ENCODE results near the gene DROSHA. TPM values are rescaled to one million over a fixed set of nuclear protein-coding genes. Genes with fewer than 3 reads are reported as not detected.

DROSHA gene
- total RNA-seq, 3 donors from 2014 or later, result 31.5 to 52.5 (median 50.8) TPM

- Histone ChIP-seq H3K9me3 (no peaks in the 10 kb centered on the region), H3K4me1 (no peaks in the 10 kb centered on the region), H3K4me3 (no peak overlapping the region), H3K36me3 (peaks cover 15% of the 10 kb centered on the region), H3K27me3 (no peaks in the 10 kb centered on the region), H3K27ac (no peak overlapping the region)
- no peak for DNase-seq (ENCODE audit: low spot score in 2 of 2)
- no peak for TF ChIP-seq CTCF (IDR thresholded peaks at IDR 0.05)
- TF ChIP-seq POLR2AphosphoS5 (IDR thresholded peaks at IDR 0.05), result no peak
- no peak for TF ChIP-seq POLR2A (IDR thresholded peaks at IDR 0.05)
- intact Hi-C loops (cut with DNase I; ENCODE audit: low total_unique reads), result no loop called here
Measured at GRCh38 chr5:31433229-31433628, 98.7 kb downstream of the DROSHA start.

DNA sequence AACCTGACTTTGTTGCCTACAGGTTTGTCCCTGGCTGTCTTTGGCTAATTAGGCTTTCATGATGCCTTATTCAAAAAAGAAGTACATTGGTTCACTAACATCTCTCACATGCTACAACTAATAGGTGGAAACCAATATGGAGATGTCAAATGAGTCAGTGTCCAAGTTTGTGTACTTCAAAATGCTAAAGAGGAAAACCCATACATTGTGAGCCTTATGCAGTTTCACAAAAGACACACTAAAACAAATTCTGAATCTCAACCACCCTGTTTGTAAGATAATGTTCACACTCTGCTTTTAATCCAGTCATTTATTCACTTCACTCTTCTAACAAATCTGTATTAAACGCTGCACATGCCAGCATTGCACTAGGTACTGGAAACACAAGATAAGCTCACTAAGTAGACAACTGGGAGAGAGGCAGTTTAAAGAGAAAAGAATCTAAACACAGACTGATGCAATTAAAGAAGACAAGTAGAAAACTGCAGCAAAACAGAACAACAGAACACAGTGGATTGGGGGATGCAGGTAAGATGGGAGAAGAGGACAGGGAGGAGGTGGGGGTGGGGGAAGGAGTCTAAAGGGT, 104.1 kb downstream of the DROSHA start:
- DNase-seq (ENCODE audit: low spot score in 2 of 2), result no peak
- Histone ChIP-seq H3K36me3 (no peaks in the 10 kb centered on the region), H3K27me3 (no peaks in the 10 kb centered on the region), H3K4me3 (no peak overlapping the region), H3K4me1 (no peaks in the 10 kb centered on the region), H3K27ac (no peak overlapping the region), H3K9me3 (no peaks in the 10 kb centered on the region)
- intact Hi-C loops (cut with DNase I; ENCODE audit: low total_unique reads), result no loop called here
- no peak for TF ChIP-seq POLR2AphosphoS5 (IDR thresholded peaks at IDR 0.05)
- TF ChIP-seq CTCF (IDR thresholded peaks at IDR 0.05), result no peak
- no peak for TF ChIP-seq POLR2A (IDR thresholded peaks at IDR 0.05)

DNA sequence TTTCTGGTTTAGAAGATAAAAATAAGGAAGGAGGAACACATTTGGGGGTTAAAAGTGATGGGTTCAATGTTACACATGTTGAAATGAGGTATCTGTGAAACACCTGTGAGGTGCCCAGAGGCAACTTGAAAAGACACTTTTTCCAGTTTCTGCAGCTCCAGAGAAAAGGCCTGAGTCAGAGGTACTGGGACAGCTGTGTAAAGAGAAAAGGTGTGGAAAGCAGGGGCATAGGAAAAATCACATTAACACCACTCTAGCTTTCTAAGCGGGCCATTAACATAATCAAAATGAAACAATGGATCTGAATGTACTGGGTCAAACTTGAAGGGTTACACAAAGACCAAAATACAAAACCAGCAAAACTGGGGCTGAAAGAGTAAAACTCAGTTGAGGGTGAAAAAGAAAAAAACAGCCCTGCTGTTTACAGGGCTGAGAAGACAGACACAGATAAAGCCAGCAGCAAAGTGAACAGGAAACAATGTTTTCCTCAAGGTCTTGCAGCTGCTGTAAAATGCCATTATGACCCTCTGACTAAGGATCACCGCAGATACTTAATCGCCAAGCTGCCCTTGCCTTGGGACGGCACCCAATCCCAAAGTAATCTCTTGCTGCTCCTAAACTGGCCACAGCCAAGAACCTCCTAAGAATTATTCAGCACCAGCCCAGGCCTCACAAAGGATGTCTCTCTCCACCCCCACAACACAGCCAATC, 104.7 kb downstream of the DROSHA start:
- DNase-seq (ENCODE audit: low spot score in 2 of 2), result no peak
- TF ChIP-seq POLR2A (IDR thresholded peaks at IDR 0.05), result no peak
- TF ChIP-seq CTCF (IDR thresholded peaks at IDR 0.05), result no peak
- TF ChIP-seq POLR2AphosphoS5 (IDR thresholded peaks at IDR 0.05), result no peak
- Histone ChIP-seq H3K36me3 (no peaks in the 10 kb centered on the region), H3K9me3 (no peaks in the 10 kb centered on the region), H3K27ac (no peak overlapping the region), H3K4me3 (no peak overlapping the region), H3K4me1 (no peaks in the 10 kb centered on the region), H3K27me3 (no peaks in the 10 kb centered on the region)
- intact Hi-C loops (cut with DNase I; ENCODE audit: low total_unique reads), result no loop called here

DNA sequence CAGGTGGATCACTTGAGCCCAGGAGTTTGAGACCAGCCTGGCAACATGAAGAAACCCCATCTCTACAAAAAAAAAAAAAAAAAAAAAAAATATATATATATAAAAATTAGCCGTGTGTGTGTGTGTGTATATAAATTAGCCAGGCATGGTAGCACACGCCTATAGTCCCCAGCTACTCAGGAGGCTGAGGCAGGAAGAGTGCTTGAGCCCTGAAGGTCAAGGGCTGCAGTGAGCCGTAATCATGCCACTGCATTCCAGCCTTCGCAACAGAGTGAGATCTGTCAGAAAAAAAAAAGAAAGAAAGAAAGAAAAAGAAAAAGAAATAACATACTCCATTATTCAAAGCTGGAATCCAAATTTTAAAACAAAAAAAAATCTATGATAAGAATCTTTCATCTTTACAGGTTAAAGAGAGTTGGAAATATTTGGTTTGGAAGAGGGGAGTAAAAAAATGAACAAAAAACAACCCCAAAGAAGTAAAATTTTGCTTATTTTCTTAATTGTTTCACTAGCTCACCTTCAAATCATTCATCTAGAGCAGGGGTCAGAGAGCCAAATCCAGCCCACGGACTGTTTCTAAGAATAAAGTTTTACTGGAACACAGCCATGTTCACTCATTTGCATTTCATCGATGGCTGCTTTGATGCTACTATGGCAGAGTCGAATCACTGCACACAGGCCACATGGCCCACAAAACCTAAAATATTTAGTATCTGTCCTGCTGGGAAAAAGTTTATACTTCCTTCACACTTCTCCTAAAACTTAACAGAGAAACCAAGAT, 109.9 kb downstream of the DROSHA start:
- no peak for DNase-seq (ENCODE audit: low spot score in 2 of 2)
- intact Hi-C loops (cut with DNase I; ENCODE audit: low total_unique reads), result no loop called here
- peaks cover 5% of the 10 kb centered on the region for H3K36me3 ChIP-seq
- H3K4me3 ChIP-seq, result no peak overlapping the region
- H3K27ac ChIP-seq, result no peak overlapping the region
- no peaks in the 10 kb centered on the region for H3K9me3 ChIP-seq
- no peak for TF ChIP-seq POLR2A (IDR thresholded peaks at IDR 0.05)
- no peak for TF ChIP-seq POLR2AphosphoS5 (IDR thresholded peaks at IDR 0.05)
- TF ChIP-seq CTCF (IDR thresholded peaks at IDR 0.05), result no peak
- no peaks in the 10 kb centered on the region for H3K4me1 ChIP-seq
- no peaks in the 10 kb centered on the region for H3K27me3 ChIP-seq

- Histone ChIP-seq H3K27me3 (no peaks in the 10 kb centered on the region), H3K36me3 (peaks cover 5% of the 10 kb centered on the region), H3K4me1 (no peaks in the 10 kb centered on the region), H3K4me3 (no peak overlapping the region), H3K27ac (no peak overlapping the region), H3K9me3 (no peaks in the 10 kb centered on the region)
- TF ChIP-seq CTCF (IDR thresholded peaks at IDR 0.05) (no peak), POLR2AphosphoS5 (IDR thresholded peaks at IDR 0.05) (no peak), POLR2A (IDR thresholded peaks at IDR 0.05) (no peak)
- DNase-seq (ENCODE audit: low spot score in 2 of 2), result no peak
- intact Hi-C loops (cut with DNase I; ENCODE audit: low total_unique reads), result no loop called here
Measured at GRCh38 chr5:31417512-31417911, 114.4 kb downstream of the DROSHA start.

Data from breast epithelium (tissue), 4 donors.